NCI-H1417 (cell line): ENCODE measurements around the gene RAPGEFL1.
"Not testable (repeated sequence)": the region's sequence is repeated elsewhere in the genome, so short reads cannot be mapped to it uniquely, and the experiment has no call there.

Experiments
- DNase-seq, 3 experiments: peaks; one replicate each; lab custom pipeline; 2025; lab: John Stamatoyannopoulos, UW

The RAPGEFL1 gene

GRCh38 chr17:40174514-40174913, 2.8 kb upstream of the RAPGEFL1 start:
- no peak for DNase-seq

DNA sequence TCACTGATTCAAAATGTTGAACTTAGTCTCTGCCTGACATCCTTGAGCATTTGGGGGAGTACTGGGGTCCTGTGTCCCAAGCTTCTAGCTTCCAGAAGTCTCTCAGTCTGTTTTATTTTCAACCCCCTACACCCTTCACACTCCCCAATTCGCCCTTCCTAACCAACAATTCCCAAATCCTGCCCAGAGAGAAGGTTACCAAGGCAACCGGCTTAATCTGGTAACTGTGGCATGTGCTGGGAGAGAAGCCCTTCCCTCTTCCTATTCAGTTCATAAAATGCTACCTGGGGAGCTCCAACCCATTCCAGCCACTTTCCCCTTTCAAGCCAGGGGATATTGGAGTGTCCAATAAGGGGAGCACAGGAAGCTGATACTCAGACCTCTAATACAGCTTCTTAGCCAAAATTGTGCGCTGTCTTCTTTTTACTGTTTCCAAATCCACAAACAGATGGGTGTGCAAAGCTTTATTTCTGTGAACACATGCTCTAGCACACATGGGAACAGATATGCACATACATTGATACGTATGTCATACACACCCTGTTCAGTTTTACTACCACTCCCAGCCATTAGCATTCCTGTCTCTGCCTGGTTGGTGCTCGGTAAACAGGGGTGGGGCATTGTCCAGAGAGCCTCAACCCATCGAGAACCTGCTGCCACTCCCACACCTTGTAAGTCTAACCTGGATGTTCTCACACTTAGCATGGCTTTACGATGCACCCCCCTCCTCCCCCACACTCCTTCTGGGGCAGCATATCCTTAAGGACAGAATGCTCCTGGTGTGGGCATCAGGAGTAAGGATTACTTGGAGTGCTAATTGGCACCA, 1.1 kb upstream of the RAPGEFL1 start:
- DNase-seq: peak; percentile 37 to 69 (median 60)

DNA sequence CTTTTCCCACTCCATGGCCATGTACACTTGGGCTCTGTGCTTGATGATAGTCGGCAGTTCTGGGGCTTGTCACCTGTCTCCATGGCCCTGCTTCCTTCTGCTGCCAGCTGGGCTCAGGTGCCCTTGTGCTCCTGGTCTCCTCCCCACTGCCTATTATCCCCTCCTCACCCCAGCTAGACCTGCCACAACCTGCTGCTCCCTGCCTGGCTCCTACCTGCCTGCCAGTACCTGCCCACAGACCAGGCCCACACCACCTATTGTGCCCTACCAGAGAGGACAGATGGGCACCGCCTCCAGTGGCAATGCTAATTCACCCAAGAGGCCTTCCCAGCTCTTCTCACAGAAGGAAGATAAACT, 538 bp upstream of the RAPGEFL1 start:
- DNase-seq: peak; percentile 37 to 85 (median 74)

- DNase-seq: no peak
Observed at GRCh38 chr17:40178021-40178601, 841 bp downstream of the RAPGEFL1 start.

DNA sequence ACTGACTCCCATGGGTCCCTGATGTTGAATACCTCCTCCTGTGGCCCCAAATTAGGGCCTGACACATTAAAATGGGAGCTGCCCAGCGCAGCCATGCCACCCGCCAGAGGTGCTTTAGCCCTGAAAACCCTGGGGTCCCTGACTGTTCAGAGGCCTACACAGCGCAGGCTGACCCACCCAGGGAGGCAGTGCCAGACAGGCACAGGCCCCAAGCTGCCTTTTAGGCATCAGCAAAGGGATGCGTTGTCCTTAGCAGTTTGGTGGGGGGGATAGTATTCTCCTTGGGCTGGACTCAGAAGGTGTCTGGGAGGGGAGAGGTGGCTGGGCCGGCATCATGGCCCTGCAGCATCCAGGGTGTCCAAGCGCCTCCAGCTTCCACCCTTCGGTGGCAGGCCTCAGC, 1.4 kb downstream of the RAPGEFL1 start:
- no peak for DNase-seq

GRCh38 chr17:40179923-40180659, 2.8 kb downstream of the RAPGEFL1 start:
- no peak for DNase-seq

- DNase-seq: no peak
Observed at GRCh38 chr17:40180694-40181093, 3.4 kb downstream of the RAPGEFL1 start.

DNA sequence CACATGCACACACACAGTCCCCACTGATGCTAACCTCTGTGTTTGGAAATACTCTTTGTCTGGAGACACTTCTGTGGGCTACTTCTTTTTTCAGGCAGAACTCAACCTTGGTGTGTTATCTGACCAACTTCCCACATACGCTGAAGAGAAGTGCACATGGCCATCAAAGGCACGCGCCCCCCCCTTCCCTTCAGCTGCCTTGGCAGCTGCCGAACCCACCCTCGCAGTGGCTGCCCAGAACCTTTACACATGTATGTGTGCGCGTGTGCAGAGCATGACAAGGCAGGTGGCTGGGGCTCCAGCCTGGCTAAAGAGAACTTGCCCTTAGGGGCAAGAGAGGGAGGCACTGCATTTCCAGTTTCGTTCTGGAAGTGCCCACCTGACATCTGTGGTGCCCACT, 3.9 kb downstream of the RAPGEFL1 start:
- no peak for DNase-seq

DNA sequence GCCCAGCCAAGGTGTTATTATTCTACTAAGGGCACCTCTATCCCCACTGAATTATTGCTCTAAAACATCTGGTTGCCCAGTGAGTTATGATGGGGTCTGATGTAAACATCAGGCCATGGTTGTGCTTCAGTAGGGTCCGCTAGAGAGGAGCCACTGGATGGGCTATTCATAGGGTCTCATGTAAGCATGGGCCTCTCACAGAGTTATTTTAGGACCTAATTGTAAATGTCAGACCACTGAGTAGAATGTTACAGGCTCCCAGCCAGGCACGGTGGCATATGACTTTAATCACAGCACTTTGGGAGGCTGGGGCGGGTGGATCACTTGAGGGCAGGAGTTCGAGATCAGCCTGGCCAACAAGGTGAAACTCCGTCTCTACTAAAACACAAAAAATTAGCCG, 5.3 kb downstream of the RAPGEFL1 start:
- no peak for DNase-seq

DNA sequence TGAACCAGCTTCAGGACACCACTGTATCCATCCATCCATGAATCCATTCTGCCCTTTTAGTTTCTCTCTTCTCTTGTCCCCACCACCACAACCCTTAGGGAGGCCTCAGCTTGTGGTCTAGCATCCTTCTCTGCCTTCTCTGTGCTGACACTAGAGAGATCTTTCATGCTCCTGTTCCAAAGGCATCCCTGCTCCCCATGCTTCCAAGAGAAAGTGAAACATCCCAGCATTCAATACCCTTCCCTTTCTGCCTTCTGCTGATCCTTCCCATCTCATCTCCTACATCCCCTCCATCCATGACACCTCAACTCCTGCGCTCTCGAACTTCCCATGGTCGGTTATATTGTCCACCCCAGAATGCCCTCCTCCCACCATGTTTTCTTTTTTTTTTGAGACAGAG, 10.0 kb downstream of the RAPGEFL1 start:
- no peak for DNase-seq

DNA sequence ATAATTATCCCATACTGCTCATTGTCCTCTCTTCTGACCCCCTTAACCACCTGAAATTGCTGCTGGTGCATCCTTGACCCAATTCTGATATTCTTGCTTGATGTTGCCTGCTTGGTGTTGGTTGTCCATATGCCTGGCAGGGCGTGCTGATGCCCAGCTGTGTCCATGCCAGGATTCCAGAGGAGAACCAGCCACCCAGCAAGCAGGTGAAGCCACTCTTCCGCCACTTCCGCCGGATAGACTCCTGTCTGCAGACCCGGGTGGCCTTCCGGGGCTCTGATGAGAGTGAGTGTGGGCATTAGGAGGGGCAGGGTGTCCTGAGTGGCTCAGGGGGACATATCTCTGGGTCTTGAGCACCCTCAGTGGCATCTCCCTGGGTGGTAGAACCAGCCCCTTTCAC, 11.4 kb downstream of the RAPGEFL1 start:
- no peak for DNase-seq

GRCh38 chr17:40190197-40191021, 13.1 kb downstream of the RAPGEFL1 start:
- DNase-seq: no peak

- DNase-seq: peak in 1 of 3 experiments; percentile 51
Observed at GRCh38 chr17:40191237-40192208, 14.3 kb downstream of the RAPGEFL1 start.

DNA sequence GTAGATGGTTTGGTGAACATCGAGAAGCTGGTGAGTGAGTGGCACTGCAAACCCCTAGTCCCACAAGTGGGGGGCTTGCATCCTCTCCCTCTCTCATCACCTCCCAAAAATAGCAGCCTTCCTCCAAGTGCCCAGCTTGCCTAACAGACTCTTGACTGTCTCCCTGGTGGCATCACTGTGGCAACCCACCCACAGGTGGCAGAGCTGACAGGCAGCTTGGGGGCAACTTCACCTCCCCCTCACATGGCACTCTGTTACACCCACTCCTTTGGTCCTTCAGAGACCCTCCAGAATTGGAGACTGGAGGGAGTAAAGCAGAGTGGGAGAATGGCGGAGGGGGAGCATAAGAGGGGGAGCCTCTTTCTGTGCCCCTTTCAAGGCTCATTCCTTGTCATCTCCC, 15.7 kb downstream of the RAPGEFL1 start:
- no peak for DNase-seq

- no peak for DNase-seq
Observed at GRCh38 chr17:40194821-40195220, 17.6 kb downstream of the RAPGEFL1 start.

GRCh38 chr17:40197550-40197949, 20.3 kb downstream of the RAPGEFL1 start:
- DNase-seq: no peak

GRCh38 chr17:40197965-40198456, 20.7 kb downstream of the RAPGEFL1 start:
- DNase-seq: peak in 2 of 3 experiments; percentile 16 to 35

DNA sequence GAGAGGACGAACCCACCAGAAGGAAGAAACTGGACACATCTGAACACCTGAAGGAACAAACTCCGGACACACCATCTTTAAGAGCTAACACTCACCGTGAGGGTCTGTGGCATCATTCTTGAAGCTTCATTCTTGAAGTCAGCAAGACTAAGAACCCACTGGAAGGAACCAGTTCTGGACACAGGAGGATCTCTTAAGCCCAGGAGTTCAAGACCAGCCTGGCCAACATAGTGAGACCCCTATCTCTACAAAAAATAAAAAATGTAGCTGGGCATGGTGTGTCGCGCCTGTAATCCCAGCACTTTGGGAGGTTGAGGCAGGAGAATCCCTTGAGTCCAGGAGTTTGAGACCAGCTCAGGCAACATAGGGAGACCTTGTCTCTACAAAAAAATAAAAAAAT, 21.3 kb downstream of the RAPGEFL1 start:
- no peak for DNase-seq

DNA sequence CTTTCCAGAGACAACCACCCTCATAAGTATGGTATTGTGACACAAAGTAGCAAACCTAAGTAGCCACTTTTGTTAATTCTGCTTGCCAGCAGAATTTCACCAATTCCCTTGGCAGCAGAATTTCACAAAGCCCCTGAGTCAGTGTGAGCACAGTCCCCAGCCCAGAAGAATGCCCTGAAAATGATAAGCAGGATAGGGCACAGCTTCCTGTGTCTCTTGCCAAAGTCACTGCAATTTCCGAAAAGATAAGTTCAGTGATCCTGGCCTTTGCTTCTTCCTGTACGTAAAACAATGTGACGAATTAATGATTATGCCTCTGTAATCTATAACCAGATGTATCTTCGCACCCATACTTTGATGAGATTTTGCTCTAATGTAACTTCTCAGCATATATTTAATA, 25.9 kb downstream of the RAPGEFL1 start:
- DNase-seq: no peak

- not testable (repeated sequence) for DNase-seq
Observed at GRCh38 chr17:40206193-40206592, 28.9 kb downstream of the RAPGEFL1 start.
